ENCODE data around the gene DKK2.

The DKK2 gene

GRCh38 chr4:106907216-106907615 is 128.9 kb downstream of the DKK2 start:
- no peak for DNase-seq

GRCh38 chr4:106906728-106907127 is 129.4 kb downstream of the DKK2 start:
- no peak for DNase-seq

GRCh38 chr4:106898621-106899230 is 137.4 kb downstream of the DKK2 start:
- DNase-seq = no peak

GRCh38 chr4:106893903-106894302 is 142.2 kb downstream of the DKK2 start:
- DNase-seq = peak in 1 of 14 donors; percentile 4

- DNase-seq = no peak
These were observed 142.7 kb downstream of the DKK2 start for GRCh38 chr4:106893395-106893881.

GRCh38 chr4:106892786-106893185 is 143.3 kb downstream of the DKK2 start:
- no peak for DNase-seq

GRCh38 chr4:106875340-106875739 is 160.8 kb downstream of the DKK2 start:
- no peak for DNase-seq

Measured in C1 segment of cervical spinal cord (tissue), 14 donors.